Brain microvascular endothelial cell (primary cell): ENCODE results near the gene PRAMEF11.
"Not testable (repeated sequence)": the region's sequence is repeated elsewhere in the genome, so short reads cannot be mapped to it uniquely, and the experiment has no call there.

Experiments
- DNase-seq: peaks from one replicate; pipeline ENCODE4 v3.0.0-alpha.2; 2020
- H3K27ac ChIP-seq: fragments of 250-450 bp; sonication (Bioruptor Pico); 2 replicates; pipeline ENCODE4 v1.5.1; 2020; ENCODE audit warnings: mild to moderate bottlenecking, moderate library complexity
- H3K27me3 ChIP-seq: fragments of 250-450 bp; sonication (Bioruptor Pico); replicated peaks from 2 replicates; pipeline ENCODE4 v1.5.1; 2020; ENCODE audit warnings: mild to moderate bottlenecking
- H3K36me3 ChIP-seq: fragments of 250-450 bp; sonication (Bioruptor Pico); replicated peaks from 2 replicates; pipeline ENCODE4 v1.5.1; 2020; ENCODE audit warnings: mild to moderate bottlenecking
- H3K4me3 ChIP-seq: 2 replicates; pipeline ENCODE4 v1.5.1; 2011; ENCODE audit warnings: low read depth, mild to moderate bottlenecking, control low read depth, low read length, moderate library complexity
- CTCF ChIP-seq: IDR thresholded peaks from 2 replicates; pipeline ENCODE4 v1.5.1; 2011; ENCODE audit warnings: low read depth, mild to moderate bottlenecking, moderate library complexity, low read length, control low read depth, inconsistent platforms; ENCODE audit errors: missing control alignments
- in situ Hi-C: cut with HindIII; loops from 2 replicates; pipeline ENCODE4 v1.10.0; 2017; ENCODE audit warnings: low sequenced_read_pairs, low pct_ligation_motif_present

The PRAMEF11 gene

DNA sequence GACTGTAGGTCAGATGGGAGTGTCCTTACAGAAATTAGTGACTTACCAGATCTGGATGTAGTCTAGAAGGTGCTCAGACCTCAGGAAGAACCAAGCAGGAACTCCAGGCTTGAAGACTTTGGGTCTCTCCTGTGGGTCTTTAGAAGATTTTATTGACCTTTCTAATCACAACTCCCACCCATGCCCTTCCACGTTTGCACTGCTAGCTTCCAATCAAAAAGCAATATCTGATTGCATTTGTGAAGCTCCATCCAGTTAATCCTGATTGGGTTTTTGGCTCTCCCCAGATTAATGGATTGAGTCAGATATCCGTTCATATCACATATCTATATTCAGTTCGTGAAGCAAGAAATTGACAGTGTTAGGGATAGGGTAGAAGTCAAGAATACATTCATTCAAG lies at the start of gene PRAMEF11:
Gene PRAMEF11 (minus strand): TSS at position 101 of the 400 bp plus-strand sequence. CDS start 2,621 bp downstream, outside the sequence.
- DNase-seq, H3K27ac ChIP-seq, H3K27me3 ChIP-seq, in situ Hi-C loops, H3K36me3 ChIP-seq, H3K4me3 ChIP-seq: not testable (repeated sequence)

GRCh38 chr1:12878453-12878852 lies 47.2 kb upstream of the PRAMEF11 start:
- in situ Hi-C loops, H3K4me3 ChIP-seq, DNase-seq, H3K27me3 ChIP-seq, H3K27ac ChIP-seq, H3K36me3 ChIP-seq: not testable (repeated sequence)

- DNase-seq, H3K27ac ChIP-seq, H3K27me3 ChIP-seq, in situ Hi-C loops, H3K36me3 ChIP-seq, H3K4me3 ChIP-seq: not testable (repeated sequence)
Measured at GRCh38 chr1:12863131-12863880, 32.1 kb upstream of the PRAMEF11 start.

DNA sequence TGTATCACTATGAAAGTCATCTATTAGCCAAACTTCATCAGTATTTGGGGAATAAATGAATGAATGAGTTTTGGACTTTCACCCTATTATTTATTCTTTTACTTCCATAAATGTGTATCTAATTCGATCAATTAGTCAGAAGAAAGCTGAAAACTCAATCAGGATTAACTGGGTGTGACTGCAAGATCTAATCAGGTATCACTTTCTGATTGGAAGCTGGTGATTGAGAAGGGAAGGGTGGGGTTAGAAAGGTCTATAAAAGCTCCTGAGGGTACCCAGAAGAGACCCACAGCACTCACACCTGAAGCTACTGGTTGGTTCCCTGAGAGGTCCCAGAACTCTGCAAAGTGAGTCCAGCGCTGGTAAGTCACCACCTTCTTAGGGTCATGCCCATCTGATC lies 25.6 kb upstream of the PRAMEF11 start, which contains the start of gene PRAMEF2:
Gene PRAMEF2 (plus strand): TSS at position 301 of the 400 bp plus-strand sequence. CDS start 1,924 bp downstream, outside the sequence.
- H3K27me3 ChIP-seq, H3K27ac ChIP-seq, DNase-seq, in situ Hi-C loops, H3K36me3 ChIP-seq, H3K4me3 ChIP-seq: not testable (repeated sequence)

DNA sequence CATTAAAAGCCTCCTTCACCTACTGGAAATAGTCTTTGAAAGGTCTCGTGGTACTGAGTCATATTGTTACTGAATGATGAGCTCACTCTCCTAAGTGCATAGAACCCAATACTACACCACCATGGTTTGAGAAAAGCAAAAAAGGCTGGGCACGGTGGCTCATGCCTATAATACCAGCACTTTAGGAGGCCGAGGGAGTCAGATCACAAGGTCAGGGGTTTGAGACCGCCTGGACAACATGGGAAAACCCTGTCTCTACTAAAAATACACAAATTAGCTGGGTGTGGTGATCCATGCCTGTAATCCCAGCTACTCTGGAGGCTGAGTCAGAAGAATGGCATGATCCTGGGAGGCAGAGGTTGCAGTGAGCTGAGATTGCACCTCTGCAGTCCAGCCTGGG lies 20.6 kb upstream of the PRAMEF11 start:
- H3K36me3 ChIP-seq, result no peaks in the 10 kb centered on the region
- no peak overlapping the region for H3K27ac ChIP-seq
- in situ Hi-C loops, result no loop called here
- no peak for TF ChIP-seq CTCF
- H3K4me3 ChIP-seq, result no peak overlapping the region
- no peak for DNase-seq
- no peaks in the 10 kb centered on the region for H3K27me3 ChIP-seq

DNA sequence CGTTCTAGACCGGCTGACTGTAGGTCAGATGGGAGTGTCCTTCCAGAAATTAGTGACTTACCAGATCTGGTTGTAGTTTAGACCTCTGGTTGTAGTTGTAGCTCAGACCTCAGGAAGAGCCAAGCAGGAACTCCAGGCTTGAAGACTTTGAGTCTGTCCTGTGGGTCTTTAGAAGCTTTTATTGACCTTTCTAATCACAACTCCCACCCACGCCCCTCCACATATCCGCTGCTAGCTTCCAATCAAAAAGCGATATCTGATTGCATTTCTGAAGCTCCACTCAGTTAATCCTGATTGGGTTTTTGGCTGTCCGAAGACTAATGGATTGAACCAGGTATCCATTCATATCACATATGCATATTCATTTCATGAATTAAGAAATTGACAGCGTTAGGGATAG lies 17.4 kb upstream of the PRAMEF11 start, which contains the start of gene HNRNPCL1:
Gene HNRNPCL1 (minus strand): TSS at position 101 of the 400 bp plus-strand sequence. CDS start 431 bp downstream, outside the sequence.
- H3K27me3 ChIP-seq, in situ Hi-C loops, H3K27ac ChIP-seq, H3K36me3 ChIP-seq, H3K4me3 ChIP-seq, DNase-seq: not testable (repeated sequence)

DNA sequence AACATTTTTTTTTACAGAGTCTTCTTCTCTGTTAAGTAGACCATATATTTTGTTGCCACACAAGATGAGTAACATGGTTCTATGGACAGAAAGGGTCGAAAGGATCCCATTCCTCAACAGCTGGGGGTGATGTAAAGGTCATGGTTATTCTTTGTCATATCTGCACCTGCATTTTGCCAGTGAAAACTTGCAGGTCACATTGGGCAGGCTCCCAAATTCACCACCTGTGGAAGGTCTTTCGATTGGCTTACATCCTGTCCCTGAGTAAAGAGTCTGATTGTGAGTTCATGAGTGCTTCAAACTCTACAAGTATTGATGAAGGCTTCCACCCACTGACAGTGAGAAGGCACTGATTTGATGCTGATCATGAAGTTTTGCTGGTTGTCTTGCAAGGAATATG lies 2.0 kb upstream of the PRAMEF11 start:
- H3K27ac ChIP-seq, H3K27me3 ChIP-seq, H3K36me3 ChIP-seq, DNase-seq, H3K4me3 ChIP-seq, in situ Hi-C loops: not testable (repeated sequence)

- H3K27me3 ChIP-seq, in situ Hi-C loops, H3K27ac ChIP-seq, H3K4me3 ChIP-seq, DNase-seq, H3K36me3 ChIP-seq: not testable (repeated sequence)
Measured at GRCh38 chr1:12819061-12819460, 12.1 kb downstream of the PRAMEF11 start.

- Histone ChIP-seq H3K27me3 (no peaks in the 10 kb centered on the region), H3K4me3 (no peak overlapping the region), H3K36me3 (no peaks in the 10 kb centered on the region), H3K27ac (no peak overlapping the region)
- TF ChIP-seq CTCF, result no peak
- in situ Hi-C loops, result no loop called here
- no peak for DNase-seq
Measured at GRCh38 chr1:12811409-12811784, 19.8 kb downstream of the PRAMEF11 start.
